Measurements from ENCODE around the gene TEX47.

Gene TEX47

DNA sequence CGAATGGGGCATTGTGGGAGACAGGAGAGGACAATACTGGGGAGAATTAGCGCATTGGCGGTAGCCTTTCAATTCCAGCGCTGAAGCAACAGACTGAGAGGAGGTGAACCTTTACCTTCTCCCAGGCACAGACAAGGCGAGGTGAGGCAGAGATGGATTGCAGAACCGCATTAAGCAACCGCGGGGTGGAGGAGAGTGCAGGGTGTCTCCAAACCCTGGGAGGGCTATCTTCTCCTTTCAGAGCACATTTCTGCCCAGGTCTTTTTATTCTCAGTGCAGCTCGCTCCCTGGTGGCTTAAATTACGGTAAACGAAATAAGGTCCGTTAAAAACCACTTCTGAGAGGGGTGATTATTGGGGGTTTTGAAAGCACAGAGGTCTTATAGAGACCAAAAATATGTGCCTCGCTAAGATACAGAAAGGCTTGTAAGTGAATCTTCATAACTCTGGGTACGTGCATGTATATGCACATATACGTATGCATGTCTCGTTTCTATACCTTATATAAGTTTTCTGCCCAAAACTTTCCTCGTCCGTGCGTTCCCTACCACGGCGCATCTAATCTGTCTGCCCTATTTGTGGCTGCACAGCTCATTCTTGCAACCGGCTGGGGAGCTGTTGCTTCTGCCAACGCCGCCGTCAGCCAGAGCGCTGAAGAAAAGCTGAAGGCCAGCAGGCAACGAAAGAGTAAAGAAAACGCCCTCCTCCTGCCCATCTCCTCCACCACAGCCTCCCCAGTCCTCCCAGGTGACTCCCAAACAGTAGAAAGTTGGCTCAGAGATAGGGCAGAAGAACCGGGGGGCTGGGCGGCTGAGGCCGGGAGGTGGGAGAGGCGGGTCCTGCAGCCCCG is 36.9 kb downstream of the TEX47 start:
- TF ChIP-seq, protein P1, sequence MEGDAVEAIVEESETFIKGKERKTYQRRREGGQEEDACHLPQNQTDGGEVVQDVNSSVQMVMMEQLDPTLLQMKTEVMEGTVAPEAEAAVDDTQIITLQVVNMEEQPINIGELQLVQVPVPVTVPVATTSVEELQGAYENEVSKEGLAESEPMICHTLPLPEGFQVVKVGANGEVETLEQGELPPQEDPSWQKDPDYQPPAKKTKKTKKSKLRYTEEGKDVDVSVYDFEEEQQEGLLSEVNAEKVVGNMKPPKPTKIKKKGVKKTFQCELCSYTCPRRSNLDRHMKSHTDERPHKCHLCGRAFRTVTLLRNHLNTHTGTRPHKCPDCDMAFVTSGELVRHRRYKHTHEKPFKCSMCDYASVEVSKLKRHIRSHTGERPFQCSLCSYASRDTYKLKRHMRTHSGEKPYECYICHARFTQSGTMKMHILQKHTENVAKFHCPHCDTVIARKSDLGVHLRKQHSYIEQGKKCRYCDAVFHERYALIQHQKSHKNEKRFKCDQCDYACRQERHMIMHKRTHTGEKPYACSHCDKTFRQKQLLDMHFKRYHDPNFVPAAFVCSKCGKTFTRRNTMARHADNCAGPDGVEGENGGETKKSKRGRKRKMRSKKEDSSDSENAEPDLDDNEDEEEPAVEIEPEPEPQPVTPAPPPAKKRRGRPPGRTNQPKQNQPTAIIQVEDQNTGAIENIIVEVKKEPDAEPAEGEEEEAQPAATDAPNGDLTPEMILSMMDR (conservative IDR thresholded peaks at IDR 0.05; ENCODE audit: control insufficient read depth, insufficient read depth, low read depth, low read length): no peak
- no peak overlapping the region for H3K4me3 ChIP-seq (ENCODE audit: control insufficient read depth, low read depth, low read length)
- DNase-seq (ENCODE audit: low read depth): peak; percentile 6

DNA sequence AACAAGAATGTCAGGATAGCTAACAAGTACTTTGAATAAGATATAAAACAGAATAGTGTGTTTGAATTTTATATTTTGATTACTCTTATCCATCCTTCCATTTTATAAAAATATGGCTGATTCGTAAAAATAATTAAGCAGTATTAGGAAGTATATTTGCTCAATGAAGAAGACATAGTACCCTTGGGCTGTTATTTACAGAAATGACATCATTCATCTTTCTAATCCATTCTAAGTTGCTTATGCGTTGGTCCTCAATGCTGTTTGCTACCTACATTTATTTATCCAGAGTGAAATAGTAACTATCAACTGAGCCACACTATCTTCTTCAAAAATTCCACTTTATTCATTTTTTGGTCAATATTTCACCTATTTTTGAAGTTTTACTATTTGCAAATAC is 38.2 kb downstream of the TEX47 start:
- DNase-seq (ENCODE audit: low read depth): no peak
- H3K4me3 ChIP-seq (ENCODE audit: control insufficient read depth, low read depth, low read length): no peak overlapping the region
- TF ChIP-seq, protein P1 (conservative IDR thresholded peaks at IDR 0.05; ENCODE audit: control insufficient read depth, insufficient read depth, low read depth, low read length): no peak

DNA sequence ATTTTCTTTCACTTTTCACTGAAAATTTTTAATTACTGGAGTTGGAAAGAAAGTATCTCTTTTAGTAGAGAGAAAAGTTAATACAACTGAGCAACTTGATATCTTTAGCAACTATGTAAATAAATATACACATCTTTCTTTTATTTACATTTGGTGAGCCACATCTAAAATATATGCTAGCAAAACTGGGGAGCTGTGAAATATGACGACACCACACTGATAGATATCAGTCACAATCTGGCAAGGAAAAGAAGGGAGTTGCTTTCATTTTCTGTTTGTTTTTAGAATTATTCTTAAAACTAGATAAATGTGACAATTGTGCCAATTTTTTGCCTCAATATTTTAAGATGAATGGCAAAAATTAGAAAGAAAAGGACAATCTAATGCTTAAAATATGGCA is 38.7 kb downstream of the TEX47 start:
- TF ChIP-seq, protein P1 (conservative IDR thresholded peaks at IDR 0.05; ENCODE audit: control insufficient read depth, insufficient read depth, low read depth, low read length): no peak
- DNase-seq (ENCODE audit: low read depth): no peak
- H3K4me3 ChIP-seq (ENCODE audit: control insufficient read depth, low read depth, low read length): no peak overlapping the region

DNA sequence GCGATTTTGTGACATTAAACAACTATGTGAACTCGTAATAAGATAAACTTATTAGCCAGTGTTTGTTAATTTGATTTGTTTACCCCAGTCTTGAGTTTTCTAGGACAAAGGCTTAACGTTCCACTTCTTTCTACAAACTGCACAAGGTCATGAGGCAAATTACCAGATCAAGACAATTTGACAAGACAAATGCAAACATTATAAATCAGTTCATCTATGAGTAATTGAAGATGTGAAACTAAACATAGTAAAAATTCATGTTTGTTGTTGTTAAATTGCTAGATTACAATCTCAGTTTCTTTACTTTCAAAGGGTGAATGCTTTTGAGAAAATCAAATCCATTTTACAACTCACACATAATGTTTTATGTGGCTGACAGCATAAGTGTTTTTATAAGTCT is 49.4 kb downstream of the TEX47 start:
- TF ChIP-seq, protein P1 (conservative IDR thresholded peaks at IDR 0.05; ENCODE audit: control insufficient read depth, insufficient read depth, low read depth, low read length): no peak
- DNase-seq (ENCODE audit: low read depth): no peak

More for the DNA sequence above, 49.4 kb downstream of the TEX47 start:
- H3K4me3 ChIP-seq (ENCODE audit: control insufficient read depth, low read depth, low read length): no peak overlapping the region
